ENCODE results near the gene VPS35.

DNA sequence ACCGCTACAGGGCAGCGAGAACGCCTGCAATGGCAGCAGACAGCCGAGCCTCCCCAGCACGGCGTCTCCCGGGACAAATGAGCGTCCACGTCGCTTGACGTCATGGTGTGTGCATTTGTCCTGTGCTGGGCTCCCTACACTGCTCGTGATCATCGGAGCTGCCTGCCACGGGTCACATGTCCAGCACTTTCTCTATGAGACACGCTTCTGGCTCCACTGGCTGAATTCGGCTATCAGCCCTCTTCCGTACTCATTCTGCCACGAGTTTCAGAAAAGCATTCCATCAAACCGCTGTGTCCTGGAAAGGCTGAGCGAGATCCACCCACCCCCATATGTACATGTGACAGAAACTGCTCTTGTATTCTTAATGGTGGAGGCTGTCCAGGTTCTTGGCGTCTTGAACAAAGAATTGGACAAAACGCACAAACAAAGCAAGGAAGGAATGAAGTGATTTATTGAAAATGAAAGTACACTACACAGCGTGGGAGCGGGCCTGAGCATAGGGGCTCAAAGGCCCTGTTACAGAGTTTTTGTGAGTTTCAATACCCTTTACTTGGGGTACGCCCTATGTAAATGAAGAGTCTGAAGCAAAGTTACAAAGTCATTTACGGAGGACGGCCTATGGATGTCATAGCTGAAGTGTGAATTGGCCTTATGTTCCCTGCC lies 39.3 kb downstream of the VPS35 start:
- no peak for TF ChIP-seq EP300 (IDR thresholded peaks at IDR 0.05)
- TF ChIP-seq, protein P1, sequence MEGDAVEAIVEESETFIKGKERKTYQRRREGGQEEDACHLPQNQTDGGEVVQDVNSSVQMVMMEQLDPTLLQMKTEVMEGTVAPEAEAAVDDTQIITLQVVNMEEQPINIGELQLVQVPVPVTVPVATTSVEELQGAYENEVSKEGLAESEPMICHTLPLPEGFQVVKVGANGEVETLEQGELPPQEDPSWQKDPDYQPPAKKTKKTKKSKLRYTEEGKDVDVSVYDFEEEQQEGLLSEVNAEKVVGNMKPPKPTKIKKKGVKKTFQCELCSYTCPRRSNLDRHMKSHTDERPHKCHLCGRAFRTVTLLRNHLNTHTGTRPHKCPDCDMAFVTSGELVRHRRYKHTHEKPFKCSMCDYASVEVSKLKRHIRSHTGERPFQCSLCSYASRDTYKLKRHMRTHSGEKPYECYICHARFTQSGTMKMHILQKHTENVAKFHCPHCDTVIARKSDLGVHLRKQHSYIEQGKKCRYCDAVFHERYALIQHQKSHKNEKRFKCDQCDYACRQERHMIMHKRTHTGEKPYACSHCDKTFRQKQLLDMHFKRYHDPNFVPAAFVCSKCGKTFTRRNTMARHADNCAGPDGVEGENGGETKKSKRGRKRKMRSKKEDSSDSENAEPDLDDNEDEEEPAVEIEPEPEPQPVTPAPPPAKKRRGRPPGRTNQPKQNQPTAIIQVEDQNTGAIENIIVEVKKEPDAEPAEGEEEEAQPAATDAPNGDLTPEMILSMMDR (IDR thresholded peaks at IDR 0.05): no peak

Measured in ovary (tissue), 3 donors.